WTC11 (cell line): ENCODE results near the gene GRP. TPM values are rescaled to one million over a fixed set of nuclear protein-coding genes. Genes with fewer than 3 reads are reported as not detected.

Experiments
- ATAC-seq: fragments of 200-7000 bp; cut with Tn5 transposase; 2 replicates; pipeline ENCODE4 v1.10.0; 2021; ENCODE audit warnings: mild to moderate bottlenecking, moderate library complexity
- CTCF ChIA-PET: fragments of 300-600 bp; sonication (Branson Sonifier 250); formaldehyde crosslinking; loops from one replicate; lab custom pipeline; 2021; ENCODE audit warnings: antibody characterized with exemption; lab: Charles Lee
- POLR2A ChIA-PET: fragments of 350-600 bp; sonication (Branson Sonifier 250); formaldehyde crosslinking; loops from one replicate; lab custom pipeline; 2021; ENCODE audit warnings: antibody characterized with exemption; lab: Charles Lee
- DNase-seq: peaks from one replicate; pipeline ENCODE4 v3.0.0; 2021; ENCODE audit warnings: low spot score
- H3K27ac Mint-ChIP-seq: 2 replicates; pipeline ENCODE4 v1.8.0; 2021; ENCODE audit warnings: mixed read lengths
- H3K27me3 Mint-ChIP-seq: 2 replicates; pipeline ENCODE4 v1.8.0; 2021; ENCODE audit warnings: low read depth, mild to moderate bottlenecking, moderate library complexity, mixed read lengths
- H3K36me3 Mint-ChIP-seq: 2 replicates; pipeline ENCODE4 v1.8.0; 2021; ENCODE audit warnings: mixed read lengths
- H3K4me1 Mint-ChIP-seq: 2 replicates; pipeline ENCODE4 v1.8.0; 2022; ENCODE audit warnings: mixed read lengths
- H3K4me3 Mint-ChIP-seq: 2 replicates; pipeline ENCODE4 v1.8.0; 2021; ENCODE audit warnings: mild to moderate bottlenecking, moderate library complexity, mixed read lengths
- H3K9me3 Mint-ChIP-seq: 2 replicates; pipeline ENCODE4 v1.8.0; 2021; ENCODE audit warnings: mixed read lengths
- CREM ChIP-seq: sonication (generic); formaldehyde crosslinking; IDR thresholded peaks from 2 replicates; pipeline ENCODE4 v1.8.1; 2022; ENCODE audit warnings: mild to moderate bottlenecking, missing genetic modification reagents, moderate library complexity
- CTCF ChIP-seq: fragments of 200-600 bp; IDR thresholded peaks from 2 replicates; pipeline ENCODE4 v1.8.0; 2022; ENCODE audit warnings: antibody characterized with exemption
- E2F1 ChIP-seq: sonication (generic); formaldehyde crosslinking; IDR thresholded peaks from 2 replicates; pipeline ENCODE4 v1.8.0; 2022; ENCODE audit warnings: mild to moderate bottlenecking, missing genetic modification reagents
- ETV6 ChIP-seq: sonication (generic); formaldehyde crosslinking; IDR thresholded peaks from 2 replicates; pipeline ENCODE4 v1.8.1; 2022; ENCODE audit warnings: mild to moderate bottlenecking, missing genetic modification reagents
- GTF2I ChIP-seq: fragments of 250-450 bp; sonication (Bioruptor Pico); conservative IDR thresholded peaks from 2 replicates; pipeline ENCODE4 v1.4.0; 2021; ENCODE audit warnings: mild to moderate bottlenecking
- KAT7 ChIP-seq: sonication (generic); formaldehyde crosslinking; IDR thresholded peaks from 2 replicates; pipeline ENCODE4 v1.8.1; 2023; ENCODE audit warnings: missing genetic modification reagents, mild to moderate bottlenecking, borderline replicate concordance
- MYBL2 ChIP-seq: sonication (generic); formaldehyde crosslinking; IDR thresholded peaks from 2 replicates; pipeline ENCODE4 v1.8.1; 2023; ENCODE audit warnings: mild to moderate bottlenecking, moderate library complexity, missing genetic modification reagents
- NFYB ChIP-seq: sonication (generic); formaldehyde crosslinking; conservative IDR thresholded peaks from 2 replicates; pipeline ENCODE4 v1.8.0; 2022; ENCODE audit warnings: low read depth, missing genetic modification reagents
- NR2C2 ChIP-seq: sonication (generic); formaldehyde crosslinking; IDR thresholded peaks from 2 replicates; pipeline ENCODE4 v1.8.0; 2022; ENCODE audit warnings: mild to moderate bottlenecking, missing genetic modification reagents
- RELA ChIP-seq: sonication (generic); formaldehyde crosslinking; IDR thresholded peaks from 2 replicates; pipeline ENCODE4 v1.8.1; 2022; ENCODE audit warnings: missing genetic modification reagents, mild to moderate bottlenecking, borderline replicate concordance
- SP1 ChIP-seq: sonication (generic); formaldehyde crosslinking; conservative IDR thresholded peaks from 2 replicates; pipeline ENCODE4 v1.8.1; 2022; ENCODE audit warnings: missing genetic modification reagents
- TEAD4 ChIP-seq: sonication (generic); formaldehyde crosslinking; IDR thresholded peaks from 2 replicates; pipeline ENCODE4 v1.8.0; 2022; ENCODE audit warnings: mild to moderate bottlenecking, missing genetic modification reagents
- TP53 ChIP-seq: sonication (generic); formaldehyde crosslinking; IDR thresholded peaks from 2 replicates; pipeline ENCODE4 v1.8.1; 2023; ENCODE audit warnings: mild to moderate bottlenecking, missing genetic modification reagents
- ZBTB43 ChIP-seq: sonication (generic); formaldehyde crosslinking; IDR thresholded peaks from 2 replicates; pipeline ENCODE4 v1.8.1; 2023; ENCODE audit warnings: mild to moderate bottlenecking, missing genetic modification reagents
- ZNF219 ChIP-seq: sonication (generic); formaldehyde crosslinking; IDR thresholded peaks from 2 replicates; pipeline ENCODE4 v1.8.0; 2023; ENCODE audit warnings: missing genetic modification reagents, mild to moderate bottlenecking, borderline replicate concordance
- ZNF423 ChIP-seq: fragments of 250-450 bp; sonication (Bioruptor Pico); IDR thresholded peaks from 2 replicates; pipeline ENCODE4 v2.1.2; 2022; ENCODE audit warnings: mild to moderate bottlenecking, moderate library complexity
- total RNA-seq: library from RNA; stranded (reverse); gene quantifications from 3 replicates; pipeline ENCODE4 v1.2.3, GENCODE V29; 2021
- TF ChIP-seq, protein P1 (sequence below): sonication (generic); formaldehyde crosslinking; IDR thresholded peaks from 2 replicates; pipeline ENCODE4 v1.8.1; 2022; ENCODE audit warnings: low read depth, missing genetic modification reagents, borderline replicate concordance
- TF ChIP-seq, protein P2 (sequence below): sonication (generic); formaldehyde crosslinking; IDR thresholded peaks from 2 replicates; pipeline ENCODE4 v1.8.1; 2022; ENCODE audit warnings: low read depth, mild to moderate bottlenecking, moderate library complexity, missing genetic modification reagents, borderline replicate concordance

GRP gene
- total RNA-seq, 1 experiment from 2014 or later: 0.22 TPM

DNA sequence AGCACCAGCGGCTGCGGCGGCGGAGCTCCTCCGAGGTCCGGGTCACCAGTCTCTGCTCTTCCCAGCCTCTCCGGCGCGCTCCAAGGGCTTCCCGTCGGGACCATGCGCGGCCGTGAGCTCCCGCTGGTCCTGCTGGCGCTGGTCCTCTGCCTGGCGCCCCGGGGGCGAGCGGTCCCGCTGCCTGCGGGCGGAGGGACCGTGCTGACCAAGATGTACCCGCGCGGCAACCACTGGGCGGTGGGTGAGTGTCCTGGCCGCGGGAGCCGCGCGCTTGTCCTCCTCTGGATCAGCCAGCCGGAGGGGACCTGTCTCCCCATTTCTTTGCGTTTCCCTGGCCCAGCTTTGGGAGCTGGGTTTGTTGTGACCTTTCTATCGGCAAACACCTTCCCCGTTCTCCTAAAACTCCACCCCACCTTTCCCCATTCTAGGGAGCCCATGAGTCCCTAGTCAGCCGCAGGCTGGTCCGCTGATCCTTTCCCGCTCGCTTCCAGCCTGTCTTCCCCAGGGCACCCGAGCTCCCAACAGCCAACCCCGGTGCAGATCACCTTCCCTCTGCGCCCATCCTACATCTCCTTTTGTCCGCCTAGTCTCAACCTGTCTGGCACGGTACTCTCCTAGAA lies 316 bp downstream of the GRP start (continued):
- TF ChIP-seq ZNF219 (CRISPR knock-in tag): 0 out of 2 replicates have a peak, but pooled peaks have one; percentile 27
- TF ChIP-seq ZBTB43 (CRISPR knock-in tag): no peak
- peak; percentile 9; the same call in 1 of the 2 replicates for TF ChIP-seq ZNF423 (CRISPR knock-in tag)
- TF ChIP-seq, protein P1, sequence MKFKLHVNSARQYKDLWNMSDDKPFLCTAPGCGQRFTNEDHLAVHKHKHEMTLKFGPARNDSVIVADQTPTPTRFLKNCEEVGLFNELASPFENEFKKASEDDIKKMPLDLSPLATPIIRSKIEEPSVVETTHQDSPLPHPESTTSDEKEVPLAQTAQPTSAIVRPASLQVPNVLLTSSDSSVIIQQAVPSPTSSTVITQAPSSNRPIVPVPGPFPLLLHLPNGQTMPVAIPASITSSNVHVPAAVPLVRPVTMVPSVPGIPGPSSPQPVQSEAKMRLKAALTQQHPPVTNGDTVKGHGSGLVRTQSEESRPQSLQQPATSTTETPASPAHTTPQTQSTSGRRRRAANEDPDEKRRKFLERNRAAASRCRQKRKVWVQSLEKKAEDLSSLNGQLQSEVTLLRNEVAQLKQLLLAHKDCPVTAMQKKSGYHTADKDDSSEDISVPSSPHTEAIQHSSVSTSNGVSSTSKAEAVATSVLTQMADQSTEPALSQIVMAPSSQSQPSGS (CRISPR knock-in tag): no peak
- TF ChIP-seq SP1 (CRISPR knock-in tag): no peak
- no peak for TF ChIP-seq CREM
- TF ChIP-seq E2F1 (CRISPR knock-in tag): no peak
- no peak for TF ChIP-seq MYBL2
- no peak for TF ChIP-seq NR2C2 (CRISPR knock-in tag)

DNA sequence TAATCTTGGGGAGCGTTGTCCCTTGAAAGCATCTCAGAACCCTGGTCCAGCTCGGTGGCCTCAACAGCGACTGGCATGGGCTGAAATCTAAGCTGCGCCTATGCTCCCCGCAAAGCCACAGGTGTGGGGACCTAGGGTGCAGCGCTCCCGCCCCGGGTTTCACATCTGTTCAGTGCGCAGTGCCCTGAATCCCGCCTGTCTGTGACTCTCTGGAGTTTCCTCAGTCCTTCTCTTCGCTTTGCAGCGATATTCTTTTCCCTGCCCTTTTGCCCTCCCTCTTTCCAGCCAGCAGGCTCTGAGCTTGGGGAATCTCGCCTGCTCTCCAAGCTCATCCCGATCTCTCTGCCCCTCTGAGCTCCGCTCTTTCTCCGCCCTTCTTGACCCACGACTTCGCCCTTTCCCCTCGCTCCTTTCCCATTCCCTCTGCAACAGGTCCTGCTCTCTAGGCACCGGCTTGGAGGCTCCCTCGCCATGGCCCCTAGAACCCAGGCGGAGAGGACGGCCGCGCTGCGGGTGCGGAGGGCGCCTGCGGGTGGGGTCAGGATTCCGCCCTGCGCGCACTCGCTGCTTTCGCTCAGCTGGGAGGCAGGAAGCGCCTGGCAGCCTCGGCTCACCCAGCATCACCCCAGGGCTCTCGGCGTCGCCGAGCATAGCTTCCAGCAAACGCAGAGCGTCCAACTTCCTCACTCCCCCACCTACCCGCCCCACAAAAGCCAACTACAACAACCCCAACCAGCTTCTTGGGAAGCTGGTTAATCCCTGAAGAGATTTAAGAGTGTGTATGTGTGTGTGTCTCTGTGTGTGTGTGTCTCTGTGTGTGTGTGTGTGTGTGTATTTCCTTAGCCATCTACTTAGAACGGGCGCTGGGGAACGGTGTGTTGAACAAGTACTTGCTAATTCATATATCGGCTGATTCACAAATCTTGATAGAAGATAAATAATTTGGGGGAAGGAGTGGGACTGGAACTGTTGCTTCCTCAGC lies 1.1 kb downstream of the GRP start:
- POLR2A ChIA-PET: no interaction called here
- TF ChIP-seq ETV6 (0 out of 2 replicates have a peak, but pooled peaks have one; percentile 15), RELA (CRISPR knock-in tag) (no peak), GTF2I (CRISPR knock-in tag) (no peak)
- TF ChIP-seq, all 79 proteins: peak for 1
- CTCF ChIA-PET: interaction anchor here (0.7 to 2.9 kb wide), 14 partner anchors 9 to 457 kb away, joined by 3 to 31 read pairs (median 6); partner anchors contain the start of gene RAX
- H3K27me3 Mint-ChIP-seq: peaks cover 100% of the 10 kb centered on the region
- no peak overlapping the region for H3K27ac Mint-ChIP-seq
- H3K9me3 Mint-ChIP-seq: no peaks in the 10 kb centered on the region
- peaks cover 19% of the 10 kb centered on the region for H3K4me1 Mint-ChIP-seq
- H3K4me3 Mint-ChIP-seq: peak overlapping the region; percentile 79
- DNase-seq: peak; percentile 41
- no peaks in the 10 kb centered on the region for H3K36me3 Mint-ChIP-seq
- peak; percentile 41 for ATAC-seq

GRCh38 chr18:59222341-59222740 lies 2.4 kb downstream of the GRP start:
- H3K36me3 Mint-ChIP-seq: no peaks in the 10 kb centered on the region
- H3K4me3 Mint-ChIP-seq: no peak overlapping the region
- CTCF ChIA-PET: interaction anchor here (0.6 kb wide), 1 partner anchor 658 kb away, joined by 4 read pairs; no protein-coding TSS in a partner anchor
- TF ChIP-seq, protein P2, sequence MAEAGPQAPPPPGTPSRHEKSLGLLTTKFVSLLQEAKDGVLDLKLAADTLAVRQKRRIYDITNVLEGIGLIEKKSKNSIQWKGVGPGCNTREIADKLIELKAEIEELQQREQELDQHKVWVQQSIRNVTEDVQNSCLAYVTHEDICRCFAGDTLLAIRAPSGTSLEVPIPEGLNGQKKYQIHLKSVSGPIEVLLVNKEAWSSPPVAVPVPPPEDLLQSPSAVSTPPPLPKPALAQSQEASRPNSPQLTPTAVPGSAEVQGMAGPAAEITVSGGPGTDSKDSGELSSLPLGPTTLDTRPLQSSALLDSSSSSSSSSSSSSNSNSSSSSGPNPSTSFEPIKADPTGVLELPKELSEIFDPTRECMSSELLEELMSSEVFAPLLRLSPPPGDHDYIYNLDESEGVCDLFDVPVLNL (CRISPR knock-in tag): no peak
- TF ChIP-seq TP53: no peak
- TF ChIP-seq CTCF: no peak
- TF ChIP-seq NFYB (CRISPR knock-in tag): no peak
- TF ChIP-seq KAT7: no peak
- TF ChIP-seq TEAD4 (CRISPR knock-in tag): no peak
- H3K4me1 Mint-ChIP-seq: peaks cover 19% of the 10 kb centered on the region
- H3K9me3 Mint-ChIP-seq: no peaks in the 10 kb centered on the region
- ATAC-seq: no peak
- peaks cover 99% of the 10 kb centered on the region for H3K27me3 Mint-ChIP-seq
- H3K27ac Mint-ChIP-seq: no peak overlapping the region
- POLR2A ChIA-PET: no interaction called here
- no peak for DNase-seq
